Pancreas (tissue), 10 donors: ENCODE data around the gene DOLK. TPM values are rescaled to one million over a fixed set of nuclear protein-coding genes. Genes with fewer than 3 reads are reported as not detected.

Source experiments
- ATAC-seq, 4 donors: fragments of 200-7000 bp; cut with Tn5 transposase; one replicate each; pipeline versions ENCODE4 v1.8.0 to v1.9.1; 2020; ENCODE audit warnings: mild to moderate bottlenecking in 4 of 4, moderate library complexity in 4 of 4
- DNase-seq, 6 donors: peaks; one replicate each; pipeline ENCODE4 v3.0.0-alpha.2; 2020
- FAIRE-seq: peaks from 2 replicates; lab custom pipeline; 2012; peaks lifted over from hg19 to GRCh38; lab: Jason Lieb, UNC
- H3K27ac ChIP-seq, 4 donors: fragments of 200-600 bp; sonication (generic); 1 replicate in 3 of 4; 2 replicates in 1 of 4; pipeline versions ENCODE4 v1.5.0 to v1.8.0; 2020
- H3K27me3 ChIP-seq, 4 donors: fragments of 200-600 bp; one replicate each; pipeline ENCODE4 v1.8.0; 2021
- H3K36me3 ChIP-seq, 3 donors: fragments of 200-600 bp; sonication (generic) in 1 of 3; one replicate each; pipeline versions ENCODE4 v1.5.0 to v1.8.0; 2020 to 2021
- H3K4me1 ChIP-seq, 3 donors: fragments of 200-600 bp; one replicate each; pipeline ENCODE4 v1.8.0; 2021
- H3K4me3 ChIP-seq, 4 donors: fragments of 200-600 bp; sonication (generic) in 2 of 4; one replicate each; pipeline versions ENCODE4 v1.5.0 to v1.8.0; 2020 to 2021
- H3K9me3 ChIP-seq, 4 donors: fragments of 200-600 bp; one replicate each; pipeline ENCODE4 v1.8.0; 2021
- CTCF ChIP-seq, 4 donors: fragments of 200-600 bp; sonication (generic) in 3 of 4; IDR thresholded peaks; one replicate each; pipeline versions ENCODE4 v1.5.0 to v1.8.0; 2021; ENCODE audit warnings: antibody characterized with exemption in 4 of 4
- WGBS, 2 donors: extraction: QIAGEN DNeasy Blood & Tissue Kit; methylation state at CpG; one replicate each; pipeline ENCODE4 v1.1.7; 2013; 5-methylcytosine and 5-hydroxymethylcytosine counted together
- intact Hi-C, 3 donors: fragments of 100-400 bp; cut with DNase I; formaldehyde crosslinking; loops; one replicate each; pipeline versions ENCODE4 v1.11.1 to v1.14.2; 2022
- polyA plus RNA-seq, 2 donors: library from polyadenylated mRNA; stranded (reverse); fragments of 200-250 nt; gene quantifications; one replicate each; pipeline ENCODE4 v1.2.3, GENCODE V29; 2013
- total RNA-seq, 6 donors: library from RNA; stranded (reverse); fragmentation: NEBNext Ultra II Directional in 4 of 6; extraction: Animal tissue kit (Norgen Biotek cat#: 25700) in 4 of 6; gene quantifications; one replicate each; pipeline versions ENCODE4 v1.2.1 to v1.2.4, GENCODE V29; 2021 to 2023
- donor health status: healthy with polysubstance abuse.
- donor health status: DM: no; HTN: no; CAD: no; lungs with moderate emphysema.
- donor health status: DM: no; HTN: no; CAD: no.
- donor health status: control.
- donor health status: control.
- donor health status: Bipolar disorder and iron deficiency.
- donor health status: DM: yes; HTN: yes; CAD: no.
- donor health status: DM: no; HTN: no; CAD: no.
- donor health status: DM: no; HTN: no; CAD: no.
- donor health status: DM: yes; HTN: yes; CAD: no.

The DOLK gene
- total and polyA plus RNA-seq, 8 donors, result 5.4 to 8.5 (median 6.6) TPM

GRCh38 chr9:128933731-128934130 is 13.7 kb downstream of the DOLK start:
- Histone ChIP-seq H3K36me3 (no peaks in the 10 kb centered on the region), H3K4me3 (no peak overlapping the region), H3K4me1 (no peaks in the 10 kb centered on the region), H3K27me3 (no peaks in the 10 kb centered on the region), H3K27ac (no peak overlapping the region), H3K9me3 (no peaks in the 10 kb centered on the region)
- WGBS, 2 donors, result 66 to 80% methylated on average over 5 of the region's 5 CpGs
- ATAC-seq, result no peak
- no peak for FAIRE-seq
- DNase-seq, result peak in 2 of 6 donors; percentile 1 to 12
- intact Hi-C loops, result no loop called here
- no peak for TF ChIP-seq CTCF (IDR thresholded peaks at IDR 0.05)

- peaks cover 0 to 5% (median 3%) of the 10 kb centered on the region in 3 donors for H3K4me1 ChIP-seq
- no peaks in the 10 kb centered on the region for H3K9me3 ChIP-seq
- DNase-seq (no peak), FAIRE-seq (no peak), ATAC-seq (no peak)
- intact Hi-C loops, result loop anchor here in 2 of 3 donors (5.0 to 10.0 kb wide), 2 partner anchors 65 to 67 kb away; no protein-coding TSS in a partner anchor
- H3K27ac ChIP-seq, result no peak overlapping the region
- no peaks in the 10 kb centered on the region for H3K27me3 ChIP-seq
- TF ChIP-seq CTCF (IDR thresholded peaks at IDR 0.05), result no peak
- no peak overlapping the region for H3K4me3 ChIP-seq
- H3K36me3 ChIP-seq, result no peaks in the 10 kb centered on the region
- WGBS, 2 donors, result 84 to 86% methylated on average over 4 of the region's 4 CpGs
Observed at GRCh38 chr9:128929560-128929959, 17.8 kb downstream of the DOLK start.

DNA sequence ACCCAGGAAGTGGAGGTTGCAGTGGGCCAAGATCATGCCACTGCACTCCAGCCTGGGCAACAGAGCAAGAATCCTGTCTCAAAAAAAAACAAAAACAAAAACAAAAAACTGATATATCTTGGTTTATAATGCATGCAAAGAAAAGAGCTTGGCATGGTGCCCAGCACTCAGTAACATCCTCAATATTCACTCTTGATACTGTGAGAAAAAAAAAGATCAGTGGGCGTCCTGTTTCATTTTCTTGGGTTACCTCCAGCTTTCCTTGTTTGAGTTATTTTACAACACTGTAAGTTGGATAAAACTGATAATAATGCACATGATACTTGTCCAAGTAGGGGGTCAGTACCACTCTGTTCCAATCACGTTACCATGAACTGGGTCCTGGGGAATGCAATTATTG is 18.8 kb downstream of the DOLK start:
- Histone ChIP-seq H3K27me3 (no peaks in the 10 kb centered on the region), H3K9me3 (no peaks in the 10 kb centered on the region), H3K4me3 (no peak overlapping the region), H3K27ac (no peak overlapping the region), H3K36me3 (no peaks in the 10 kb centered on the region), H3K4me1 (peaks cover 0 to 5% (median 3%) of the 10 kb centered on the region in 3 donors)
- FAIRE-seq (no peak), DNase-seq (no peak), ATAC-seq (no peak)
- intact Hi-C loops, result loop anchor here in 2 of 3 donors (5.0 to 10.0 kb wide), 2 partner anchors 64 to 66 kb away; no protein-coding TSS in a partner anchor
- WGBS, 2 donors, result 78 to 92% methylated on average over 2 of the region's 2 CpGs
- TF ChIP-seq CTCF (IDR thresholded peaks at IDR 0.05), result no peak

- Histone ChIP-seq H3K9me3 (no peaks in the 10 kb centered on the region), H3K27me3 (no peaks in the 10 kb centered on the region), H3K36me3 (no peaks in the 10 kb centered on the region), H3K4me1 (peaks cover 0 to 10% (median 5%) of the 10 kb centered on the region in 3 donors), H3K4me3 (no peak overlapping the region), H3K27ac (peak overlapping the region in 1 of 4 donors; percentile 30)
- intact Hi-C loops, result loop anchor here in 2 of 3 donors (5.0 to 10.0 kb wide), 2 partner anchors 63 to 66 kb away; no protein-coding TSS in a partner anchor
- FAIRE-seq (no peak), DNase-seq (peak in 5 of 6 donors; percentile 46 to 82 (median 69)), ATAC-seq (peak; percentile 88 to 96 (median 94))
- 15 to 16% methylated on average over 10 of the region's 10 CpGs for WGBS, 2 donors
- TF ChIP-seq CTCF (IDR thresholded peaks at IDR 0.05), result peak; percentile 69 to 75 (median 72)
Observed at GRCh38 chr9:128927731-128928411, 19.5 kb downstream of the DOLK start.

- Histone ChIP-seq H3K36me3 (no peaks in the 10 kb centered on the region), H3K27ac (peak overlapping the region in 1 of 4 donors; percentile 89), H3K4me1 (peaks cover 10 to 32% (median 29%) of the 10 kb centered on the region in 3 donors), H3K4me3 (no peak overlapping the region), H3K27me3 (no peaks in the 10 kb centered on the region), H3K9me3 (no peaks in the 10 kb centered on the region)
- TF ChIP-seq CTCF (IDR thresholded peaks at IDR 0.05), result no peak
- WGBS, 2 donors, result 84 to 87% methylated on average over 6 of the region's 6 CpGs
- ATAC-seq (no peak), DNase-seq (no peak), FAIRE-seq (no peak)
- intact Hi-C loops, result loop anchor here in 1 of 3 donors (10.0 kb wide), 1 partner anchor 59 kb away; no protein-coding TSS in a partner anchor
Observed at GRCh38 chr9:128923493-128923883, 23.9 kb downstream of the DOLK start.
